ENCODE measurements around the gene ANKRD28. TPM values are rescaled to one million over a fixed set of nuclear protein-coding genes. Genes with fewer than 3 reads are reported as not detected.
"Not testable (repeated sequence)": the region's sequence is repeated elsewhere in the genome, so short reads cannot be mapped to it uniquely, and the experiment has no call there.

ANKRD28 gene
- total RNA-seq, 1 donor from 2014 or later: 21.6 TPM

DNA sequence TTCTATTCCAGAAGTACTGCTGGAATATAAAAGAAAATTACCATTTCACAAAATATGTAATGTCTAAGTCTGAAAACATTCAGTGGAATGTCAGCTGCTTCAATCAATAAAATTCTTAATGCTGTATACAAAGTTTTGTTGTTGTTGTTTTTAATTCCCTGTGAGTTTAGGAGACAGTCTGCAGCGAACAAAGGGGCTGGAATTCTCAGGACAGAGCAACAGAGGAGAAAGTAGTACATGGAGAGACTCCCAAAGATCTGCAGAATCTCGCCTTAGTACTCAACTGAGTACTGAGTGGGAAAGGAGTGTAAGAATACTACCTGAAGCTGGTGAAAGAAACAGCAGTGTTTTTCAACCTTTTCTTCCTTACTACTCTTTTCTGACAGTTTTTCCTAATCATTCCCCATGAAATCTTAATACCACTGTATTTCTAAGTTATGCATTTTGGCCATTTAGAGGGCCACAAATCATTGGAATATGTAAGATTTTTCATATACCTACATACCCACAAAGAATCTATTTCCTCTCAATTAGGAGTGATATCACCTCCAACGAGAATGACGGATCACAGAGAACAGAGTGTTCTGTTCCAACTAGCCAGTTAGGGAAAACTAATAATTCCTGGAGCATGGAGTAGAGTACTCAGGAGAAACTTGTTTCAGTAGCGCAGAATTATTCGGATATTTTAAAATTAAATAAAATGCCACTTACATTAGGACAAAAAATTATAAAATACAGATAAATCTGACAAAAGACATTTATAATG lies 16.0 kb downstream of the ANKRD28 start:
- peaks cover 20% of the 10 kb centered on the region for H3K4me1 ChIP-seq
- no peak overlapping the region for H3K4me3 ChIP-seq
- intact Hi-C loops (cut with micrococcal nuclease): no loop called here
- no peak for TF ChIP-seq CTCF (IDR thresholded peaks at IDR 0.05; ENCODE audit: borderline replicate concordance)
- H3K36me3 ChIP-seq: no peaks in the 10 kb centered on the region
- H3K27ac ChIP-seq (replicated peaks): no peak overlapping the region
- no peaks in the 10 kb centered on the region for H3K9me3 ChIP-seq (replicated peaks)
- H3K27me3 ChIP-seq (ENCODE audit: low read depth): no peaks in the 10 kb centered on the region
- no peak for DNase-seq

DNA sequence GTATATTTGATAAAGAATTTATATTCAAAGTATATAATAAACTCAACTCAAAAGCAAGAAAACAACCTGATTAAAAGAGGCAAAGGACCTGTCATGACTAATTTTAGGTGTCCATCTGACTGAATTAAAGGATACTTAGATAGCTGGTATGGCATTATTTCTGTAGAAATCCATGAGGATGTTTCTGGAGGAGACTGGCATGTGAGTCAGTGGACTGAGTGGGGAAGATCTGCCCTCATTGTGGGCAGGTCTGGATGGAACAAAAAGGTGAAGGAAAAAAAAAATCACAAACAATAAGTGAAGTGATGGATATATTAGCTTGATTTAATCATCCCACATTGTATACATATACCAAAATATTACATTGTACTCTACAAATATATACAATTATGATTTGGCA lies 16.6 kb downstream of the ANKRD28 start:
- intact Hi-C loops (cut with micrococcal nuclease): no loop called here
- no peak overlapping the region for H3K4me3 ChIP-seq

DNA sequence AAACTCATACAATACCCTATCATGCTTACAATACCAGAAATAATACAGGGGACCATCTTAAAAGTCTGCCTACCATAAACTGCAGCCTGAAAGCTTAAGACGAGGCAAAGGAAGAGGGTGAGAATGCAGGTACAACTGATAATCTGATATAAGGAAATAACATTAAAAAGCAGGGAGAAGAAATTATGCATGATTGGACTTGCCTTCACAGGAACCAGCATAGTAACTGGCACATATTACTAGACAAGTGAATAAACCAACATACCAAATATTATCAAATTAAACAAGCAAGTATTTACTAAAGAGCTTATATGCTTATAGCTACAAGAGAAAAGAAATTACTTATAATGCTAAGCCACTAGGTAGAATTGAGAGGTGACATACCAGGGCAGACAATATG lies 18.7 kb downstream of the ANKRD28 start:
- DNase-seq: no peak
- no peak overlapping the region for H3K27ac ChIP-seq (replicated peaks)
- intact Hi-C loops (cut with micrococcal nuclease): no loop called here
- TF ChIP-seq CTCF (IDR thresholded peaks at IDR 0.05; ENCODE audit: borderline replicate concordance): no peak
- no peaks in the 10 kb centered on the region for H3K9me3 ChIP-seq (replicated peaks)
- H3K27me3 ChIP-seq (ENCODE audit: low read depth): no peaks in the 10 kb centered on the region
- no peak overlapping the region for H3K4me3 ChIP-seq
- no peaks in the 10 kb centered on the region for H3K36me3 ChIP-seq
- H3K4me1 ChIP-seq: peaks cover 20% of the 10 kb centered on the region

More for the DNA sequence above, 16.6 kb downstream of the ANKRD28 start:
- Histone ChIP-seq H3K9me3 (replicated peaks) (no peaks in the 10 kb centered on the region), H3K27ac (replicated peaks) (no peak overlapping the region), H3K4me1 (peaks cover 20% of the 10 kb centered on the region), H3K36me3 (no peaks in the 10 kb centered on the region), H3K27me3 (ENCODE audit: low read depth) (no peaks in the 10 kb centered on the region)
- DNase-seq: no peak
- TF ChIP-seq CTCF (IDR thresholded peaks at IDR 0.05; ENCODE audit: borderline replicate concordance): no peak

DNA sequence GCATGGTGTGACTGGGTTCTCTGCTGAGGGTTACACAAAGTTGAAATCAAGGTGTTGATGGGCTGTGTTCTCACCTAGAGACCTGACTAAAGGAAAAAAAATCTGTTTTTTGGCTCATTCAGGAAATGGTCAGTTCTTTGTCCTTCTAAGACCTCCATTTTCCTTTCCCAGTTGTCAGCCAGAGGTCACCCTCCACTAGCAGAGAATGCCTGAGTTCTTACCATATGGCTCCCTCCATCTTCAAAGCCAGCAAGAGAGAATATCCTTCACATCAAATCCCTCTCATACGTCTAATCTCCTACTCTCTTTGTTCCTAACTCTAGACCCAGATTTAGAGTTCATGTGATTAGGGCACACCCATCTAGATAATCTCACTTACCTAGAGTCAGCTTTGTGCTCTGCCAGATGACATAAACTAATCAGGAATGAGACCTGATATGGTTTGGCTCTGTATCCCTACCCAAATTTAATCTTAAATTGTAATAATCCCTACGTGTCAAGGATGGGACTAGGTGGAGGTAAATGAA lies 19.4 kb downstream of the ANKRD28 start:
- Histone ChIP-seq H3K36me3 (no peaks in the 10 kb centered on the region), H3K4me3 (no peak overlapping the region), H3K27ac (replicated peaks) (no peak overlapping the region), H3K4me1 (peaks cover 20% of the 10 kb centered on the region), H3K27me3 (ENCODE audit: low read depth) (no peaks in the 10 kb centered on the region), H3K9me3 (replicated peaks) (no peaks in the 10 kb centered on the region)
- DNase-seq: no peak
- no peak for TF ChIP-seq CTCF (IDR thresholded peaks at IDR 0.05; ENCODE audit: borderline replicate concordance)
- intact Hi-C loops (cut with micrococcal nuclease): no loop called here

DNA sequence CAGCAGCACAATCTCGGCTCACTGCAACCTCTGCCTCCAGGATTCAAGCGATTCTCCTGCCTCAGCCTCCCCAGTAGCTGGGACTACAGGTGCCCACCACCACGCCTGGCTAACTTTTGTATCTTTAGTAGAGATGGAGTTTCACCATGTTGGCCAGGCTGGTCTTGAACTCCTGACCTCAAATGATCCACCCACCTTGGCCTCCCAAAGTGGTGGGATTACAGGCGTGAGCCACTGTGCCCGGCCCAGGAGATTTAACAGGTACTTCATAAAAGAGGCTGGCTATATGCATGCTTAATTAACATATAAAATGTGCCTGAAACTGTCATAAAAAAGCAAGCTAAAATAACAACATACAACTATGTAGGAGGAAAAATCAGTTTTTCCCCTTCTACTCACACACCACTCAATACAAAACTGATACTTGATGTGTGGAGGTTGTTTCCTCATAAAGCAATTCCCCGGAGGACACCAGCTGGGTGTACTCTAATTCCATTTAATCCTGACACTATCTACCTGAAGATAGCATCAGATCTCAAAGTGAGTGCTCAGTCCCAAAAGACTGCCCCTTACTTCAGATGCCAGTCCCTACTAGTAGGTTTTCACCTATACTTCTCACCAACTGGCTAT lies 22.7 kb downstream of the ANKRD28 start:
- H3K4me3 ChIP-seq; intact Hi-C loops (cut with micrococcal nuclease); H3K9me3 ChIP-seq (replicated peaks); H3K36me3 ChIP-seq; H3K27me3 ChIP-seq (ENCODE audit: low read depth); H3K27ac ChIP-seq (replicated peaks); DNase-seq; H3K4me1 ChIP-seq: not testable (repeated sequence)

GRCh38 chr3:15771444-15771843 lies 26.3 kb downstream of the ANKRD28 start:
- no peaks in the 10 kb centered on the region for H3K27me3 ChIP-seq (ENCODE audit: low read depth)
- H3K27ac ChIP-seq (replicated peaks): no peak overlapping the region
- H3K4me3 ChIP-seq: no peak overlapping the region
- intact Hi-C loops (cut with micrococcal nuclease): no loop called here
- TF ChIP-seq CTCF (IDR thresholded peaks at IDR 0.05; ENCODE audit: borderline replicate concordance): no peak
- no peak for DNase-seq
- H3K4me1 ChIP-seq: peaks cover 11% of the 10 kb centered on the region
- H3K9me3 ChIP-seq (replicated peaks): no peaks in the 10 kb centered on the region
- no peaks in the 10 kb centered on the region for H3K36me3 ChIP-seq

Measured in left ventricle myocardium inferior (tissue), 1 donor.